T-cell (primary cell): Measurements from ENCODE around the gene KLHDC1. TPM values are rescaled to one million over a fixed set of nuclear protein-coding genes. Genes with fewer than 3 reads are reported as not detected.
A peak's percentile ranks its signal among the peaks of the same experiment; 100 is the strongest.
"Not testable (repeated sequence)": the region's sequence is repeated elsewhere in the genome, so short reads cannot be mapped to it uniquely, and the experiment has no call there.

Source experiments
- ATAC-seq, 4 experiments: fragments of 200-7000 bp in 3 of 4; fragments of 150-1000 bp in 1 of 4; cut with Tn5 transposase; replicated peaks in 1 of 4; 1 replicate in 3 of 4; 2 replicates in 1 of 4; pipeline ENCODE4 v1.10.0; 2021; ENCODE audit warnings: moderate library complexity in 3 of 4, mild to moderate bottlenecking in 2 of 4, moderate number of reproducible peaks in 1 of 4
- CTCF ChIA-PET, 2 donors: fragments of 300-600 bp; sonication (Branson Sonifier 250); formaldehyde crosslinking; loops; one replicate each; lab custom pipeline; 2022; ENCODE audit warnings: antibody characterized with exemption in 2 of 2; lab: Charles Lee
- POLR2A ChIA-PET, 2 donors: fragments of 300-600 bp; sonication (Branson Sonifier 250); formaldehyde crosslinking; loops; one replicate each; lab custom pipeline; 2022; ENCODE audit warnings: antibody characterized with exemption in 2 of 2; lab: Charles Lee
- DNase-seq, 35 experiments: peaks; one replicate each; pipeline versions ENCODE4 v3.0.0 to v3.0.0-alpha.2; 2013 to 2023
- H3K27ac ChIP-seq: one replicate; pipeline ENCODE4 v1.5.1; 2013; ENCODE audit warnings: low read length
- H3K27me3 ChIP-seq, 2 experiments: replicated peaks in 1 of 2; 1 replicate in 1 of 2; 2 replicates in 1 of 2; pipeline versions ENCODE4 v1.6.1 to v1.7.0; 2013; ENCODE audit warnings: low read length in 1 of 2, mixed read lengths in 1 of 2; ENCODE audit not compliant: control insufficient read depth in 2 of 2, insufficient read depth in 2 of 2; ENCODE audit errors: extremely low read depth in 1 of 2
- H3K36me3 ChIP-seq, 2 donors: 1 replicate in 1 of 2; 2 replicates in 1 of 2; pipeline versions ENCODE4 v1.6.1 to v1.7.0; 2013; ENCODE audit warnings: low read length in 1 of 2; ENCODE audit not compliant: control insufficient read depth in 2 of 2, insufficient read depth in 1 of 2; ENCODE audit errors: extremely low read depth in 1 of 2
- H3K4me1 ChIP-seq, 2 experiments: 1 replicate in 1 of 2; 2 replicates in 1 of 2; pipeline versions ENCODE4 v1.6.1 to v1.7.0; 2013; ENCODE audit warnings: low read length in 2 of 2, mixed read lengths in 1 of 2; ENCODE audit not compliant: insufficient read depth in 2 of 2, control insufficient read depth in 1 of 2; ENCODE audit errors: extremely low read depth in 1 of 2
- H3K4me3 ChIP-seq, 2 donors: 1 replicate in 1 of 2; 2 replicates in 1 of 2; pipeline versions ENCODE4 v1.5.1 to v1.7.0; 2013; ENCODE audit warnings: mild to moderate bottlenecking in 2 of 2, low read length in 1 of 2, moderate library complexity in 1 of 2; ENCODE audit not compliant: control insufficient read depth in 1 of 2; ENCODE audit errors: extremely low read depth in 1 of 2
- H3K9me3 ChIP-seq: 2 replicates; pipeline ENCODE4 v1.7.0; 2013
- H3K27ac Mint-ChIP-seq, 2 donors: one replicate each; pipeline ENCODE4 v1.8.0; 2020 to 2021; ENCODE audit warnings: mild to moderate bottlenecking in 2 of 2, mixed read lengths in 2 of 2
- H3K27me3 Mint-ChIP-seq, 2 donors: one replicate each; pipeline ENCODE4 v1.8.0; 2021 to 2022; ENCODE audit warnings: mixed read lengths in 2 of 2
- H3K36me3 Mint-ChIP-seq: one replicate; pipeline ENCODE4 v1.8.0; 2021; ENCODE audit warnings: mixed read lengths
- H3K4me1 Mint-ChIP-seq, 3 donors: one replicate each; pipeline ENCODE4 v1.8.0; 2020 to 2022; ENCODE audit warnings: mixed read lengths in 3 of 3, mild to moderate bottlenecking in 1 of 3
- H3K4me3 Mint-ChIP-seq, 3 donors: one replicate each; pipeline ENCODE4 v1.8.0; 2020 to 2022; ENCODE audit warnings: mild to moderate bottlenecking in 3 of 3, mixed read lengths in 3 of 3, moderate library complexity in 3 of 3
- H3K9me3 Mint-ChIP-seq, 3 donors: one replicate each; pipeline ENCODE4 v1.8.0; 2020 to 2022; ENCODE audit warnings: mixed read lengths in 3 of 3
- WGBS: methylation state at CpG from one replicate; pipeline ENCODE4 v1.1.5; 2013; ENCODE audit warnings: missing lambda C conversion rate; ENCODE audit not compliant: insufficient coverage; 5-methylcytosine and 5-hydroxymethylcytosine counted together
- total RNA-seq, 35 experiments: library from RNA in 6 of 35; stranded (reverse) in 6 of 35; fragments of 120-200 nt in 1 of 35; gene quantifications; one replicate each; pipeline versions ENCODE4 v1.2.1 to v1.2.4 and lab custom pipeline; 2013 to 2026

The KLHDC1 gene, protein sequence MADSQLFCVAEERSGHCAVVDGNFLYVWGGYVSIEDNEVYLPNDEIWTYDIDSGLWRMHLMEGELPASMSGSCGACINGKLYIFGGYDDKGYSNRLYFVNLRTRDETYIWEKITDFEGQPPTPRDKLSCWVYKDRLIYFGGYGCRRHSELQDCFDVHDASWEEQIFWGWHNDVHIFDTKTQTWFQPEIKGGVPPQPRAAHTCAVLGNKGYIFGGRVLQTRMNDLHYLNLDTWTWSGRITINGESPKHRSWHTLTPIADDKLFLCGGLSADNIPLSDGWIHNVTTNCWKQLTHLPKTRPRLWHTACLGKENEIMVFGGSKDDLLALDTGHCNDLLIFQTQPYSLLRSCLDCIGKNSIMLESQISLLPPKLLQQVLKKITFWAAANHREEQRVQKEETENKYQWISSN
- 10 to 100 TPM in 4 of 5 donors, 1 to 10 TPM in 1; 8.8 to 12.5 (median 10.2) TPM for total RNA-seq
- 11.0 TPM for total RNA-seq (2013)
- total RNA-seq (lab: John Stamatoyannopoulos, UW): 1.5 to 18.6 (median 9.7) reads per million in 29 experiments

DNA sequence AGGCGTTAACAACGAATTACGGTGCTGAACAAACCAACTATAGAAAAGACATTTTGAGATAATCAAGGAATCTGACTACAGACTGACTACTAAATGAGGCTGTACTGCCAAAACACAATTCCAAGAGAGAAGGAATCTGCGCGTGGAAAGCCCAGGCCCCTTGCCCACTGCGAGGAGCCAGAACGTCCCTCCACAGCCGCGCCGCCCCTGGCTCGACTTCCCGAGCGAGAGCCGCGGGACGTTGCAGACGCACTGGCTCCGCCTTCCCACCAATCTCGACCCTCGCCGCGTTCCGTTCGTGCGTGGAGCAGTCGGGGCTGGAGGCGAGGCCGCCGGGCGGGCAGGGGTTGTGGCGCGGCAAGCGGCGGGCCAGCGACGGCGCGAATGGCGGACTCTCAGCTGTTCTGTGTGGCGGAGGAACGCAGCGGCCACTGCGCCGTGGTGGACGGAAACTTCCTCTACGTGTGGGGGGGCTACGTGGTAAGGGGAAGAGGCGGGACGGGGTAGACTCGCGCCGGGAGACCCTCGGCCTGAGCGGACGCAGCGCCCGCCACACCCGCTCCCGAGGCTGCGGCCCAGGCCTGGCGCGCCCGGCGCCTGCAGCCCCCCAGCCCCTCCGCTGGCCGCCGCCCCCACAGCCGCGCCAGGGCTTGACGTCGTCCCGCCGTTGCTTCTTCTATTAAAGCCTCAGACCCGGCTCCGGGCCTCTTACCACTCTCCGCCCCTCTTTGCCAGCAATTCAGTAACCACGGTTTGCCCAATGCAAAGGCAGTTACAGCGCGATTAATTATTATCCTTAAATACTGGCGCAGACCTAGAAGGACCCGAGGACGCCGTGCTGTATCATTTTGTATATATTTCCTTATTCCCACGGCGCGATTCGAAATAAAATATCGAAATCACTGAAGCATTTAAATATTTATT lies at the start of gene KLHDC1:
Gene KLHDC1, plus strand, starts transcription at position 310 of the 924 bp plus-strand sequence. Its CDS starts 75 bp downstream, at position 385.
- Mint-ChIP-seq H3K36me3 (no peaks in the 10 kb centered on the region), H3K4me1 (peaks cover 33 to 42% (median 36%) of the 10 kb centered on the region in 3 donors), H3K9me3 (no peaks in the 10 kb centered on the region), H3K27ac (peak within 1 kb of the TSS; percentile 89 to 95), H3K27me3 (no peaks in the 10 kb centered on the region), H3K4me3 (peak within 1 kb of the TSS; percentile 84 to 89 (median 85))
- no peaks in the 10 kb centered on the region for H3K36me3 ChIP-seq
- peaks cover 4 to 11% of the 10 kb centered on the region in 2 experiments for H3K4me1 ChIP-seq
- peak; percentile 47 to 87 (median 74) for DNase-seq
- peak within 1 kb of the TSS; percentile 66 to 73 for H3K4me3 ChIP-seq
- H3K9me3 ChIP-seq: no peaks in the 10 kb centered on the region
- CTCF ChIA-PET: interaction anchor here (0.6 to 1.0 kb wide), 4 partner anchors 58 to 159 kb away, joined by 3 to 5 read pairs (median 4); partner anchors contain the start of genes DNAAF2 (in 1 of the 2) and NEMF (in 1 of the 2)
- H3K27me3 ChIP-seq: no peaks in the 10 kb centered on the region
- POLR2A ChIA-PET: interaction anchor here in 1 of 2 donors (0.5 to 0.6 kb wide), 5 partner anchors 15 to 876 kb away, joined by 3 to 5 read pairs (median 3); no protein-coding TSS in a partner anchor
- WGBS: under 1% methylated on average over 75 of the region's 88 CpGs
- peak within 1 kb of the TSS; percentile 74 for H3K27ac ChIP-seq
- peak; percentile 87 to 90 (median 88) for ATAC-seq

DNA sequence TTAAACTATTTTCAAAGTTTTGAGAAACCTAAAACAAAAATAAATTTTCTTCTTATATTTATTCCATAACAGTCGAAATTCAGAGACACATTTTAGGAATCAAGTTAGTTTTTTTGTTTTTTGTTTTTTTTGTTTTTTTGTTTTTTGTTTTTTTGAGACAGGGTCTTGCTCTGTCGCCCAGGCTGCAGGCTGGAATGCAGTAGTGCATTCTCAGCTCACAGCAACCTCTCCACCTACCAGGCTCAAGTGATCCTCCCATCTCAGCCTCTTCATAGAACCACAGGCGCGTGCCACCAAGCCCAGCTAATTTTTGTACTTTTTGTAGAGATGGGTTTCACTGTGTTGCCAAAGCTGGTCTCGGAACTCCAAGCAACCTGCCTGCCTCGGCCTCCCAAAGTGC lies 39.4 kb upstream of the KLHDC1 start:
- POLR2A ChIA-PET: no interaction called here
- H3K9me3 ChIP-seq: no peaks in the 10 kb centered on the region
- CTCF ChIA-PET: no interaction called here
- Mint-ChIP-seq H3K36me3 (peaks cover 3% of the 10 kb centered on the region), H3K27ac (no peak overlapping the region), H3K4me3 (no peak overlapping the region), H3K9me3 (no peaks in the 10 kb centered on the region), H3K4me1 (peaks cover 0 to 7% (median 2%) of the 10 kb centered on the region in 3 donors), H3K27me3 (no peaks in the 10 kb centered on the region)
- ATAC-seq (no peak), DNase-seq (no peak)
- no CpG with 5 or more reads among the region's 6 CpGs for WGBS
- H3K4me1 ChIP-seq: no peaks in the 10 kb centered on the region
- no peaks in the 10 kb centered on the region for H3K36me3 ChIP-seq
- H3K27ac ChIP-seq: no peak overlapping the region
- no peaks in the 10 kb centered on the region for H3K27me3 ChIP-seq
- H3K4me3 ChIP-seq: no peak overlapping the region

DNA sequence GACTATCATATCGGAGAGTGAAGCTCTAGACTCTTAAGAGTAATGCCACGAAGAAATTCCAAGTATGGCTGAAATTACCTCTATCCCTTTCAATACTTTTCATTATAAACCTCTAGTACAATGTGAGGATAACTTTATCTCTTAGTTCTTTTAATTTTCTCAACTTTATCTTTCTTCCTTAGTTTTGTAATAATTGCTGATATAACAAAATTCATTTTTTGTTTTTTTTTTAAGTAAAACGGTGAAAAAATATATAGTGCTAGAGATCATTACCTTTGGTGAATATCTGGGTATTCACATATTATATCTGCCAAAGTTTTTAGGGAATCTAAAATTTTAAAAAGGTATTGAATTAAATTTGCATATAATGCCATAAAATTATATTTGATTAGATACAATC lies 38.4 kb upstream of the KLHDC1 start:
- no peak overlapping the region for H3K27ac Mint-ChIP-seq
- H3K4me1 ChIP-seq: no peaks in the 10 kb centered on the region
- peaks cover 0 to 7% (median 2%) of the 10 kb centered on the region in 3 donors for H3K4me1 Mint-ChIP-seq
- POLR2A ChIA-PET: no interaction called here
- DNase-seq (no peak), ATAC-seq (no peak)
- no peaks in the 10 kb centered on the region for H3K36me3 ChIP-seq
- no peak overlapping the region for H3K27ac ChIP-seq
- H3K4me3 ChIP-seq: no peak overlapping the region
- no peaks in the 10 kb centered on the region for H3K9me3 ChIP-seq
- H3K27me3 Mint-ChIP-seq: no peaks in the 10 kb centered on the region
- no peaks in the 10 kb centered on the region for H3K9me3 Mint-ChIP-seq
- no peak overlapping the region for H3K4me3 Mint-ChIP-seq
- H3K27me3 ChIP-seq: no peaks in the 10 kb centered on the region
- WGBS: no CpG with 5 or more reads among the region's 3 CpGs
- peaks cover 3% of the 10 kb centered on the region for H3K36me3 Mint-ChIP-seq
- CTCF ChIA-PET: no interaction called here

DNA sequence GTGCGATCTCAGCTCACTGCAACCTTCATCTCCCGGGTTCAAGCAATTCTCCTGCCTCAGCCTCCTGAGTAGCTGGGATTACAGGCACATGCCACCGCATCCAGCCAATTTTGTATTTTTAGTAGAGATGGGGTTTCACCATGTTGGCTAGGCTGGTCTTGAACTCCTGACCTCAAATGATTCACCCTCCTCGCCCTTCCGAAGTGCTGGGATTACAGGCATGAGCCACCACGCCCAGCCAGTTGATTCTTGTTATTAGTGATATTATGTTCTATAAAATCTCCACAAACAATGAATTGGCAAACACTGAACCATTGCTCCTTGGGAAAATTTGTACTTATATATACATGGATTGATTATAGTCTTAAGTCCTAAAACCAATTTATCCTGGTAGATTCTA lies 35.4 kb upstream of the KLHDC1 start:
- H3K36me3 ChIP-seq, H3K36me3 Mint-ChIP-seq, H3K27ac Mint-ChIP-seq, H3K4me1 ChIP-seq, H3K4me1 Mint-ChIP-seq, DNase-seq, ATAC-seq, H3K9me3 Mint-ChIP-seq, POLR2A ChIA-PET, H3K4me3 Mint-ChIP-seq, H3K27me3 Mint-ChIP-seq, H3K9me3 ChIP-seq, H3K27me3 ChIP-seq, H3K27ac ChIP-seq, H3K4me3 ChIP-seq: not testable (repeated sequence)
- WGBS: no CpG with 5 or more reads among the region's 6 CpGs
- CTCF ChIA-PET: interaction anchor here in 1 of 2 donors (0.7 kb wide), 1 partner anchor 9 kb away, joined by 5 read pairs; no protein-coding TSS in a partner anchor

DNA sequence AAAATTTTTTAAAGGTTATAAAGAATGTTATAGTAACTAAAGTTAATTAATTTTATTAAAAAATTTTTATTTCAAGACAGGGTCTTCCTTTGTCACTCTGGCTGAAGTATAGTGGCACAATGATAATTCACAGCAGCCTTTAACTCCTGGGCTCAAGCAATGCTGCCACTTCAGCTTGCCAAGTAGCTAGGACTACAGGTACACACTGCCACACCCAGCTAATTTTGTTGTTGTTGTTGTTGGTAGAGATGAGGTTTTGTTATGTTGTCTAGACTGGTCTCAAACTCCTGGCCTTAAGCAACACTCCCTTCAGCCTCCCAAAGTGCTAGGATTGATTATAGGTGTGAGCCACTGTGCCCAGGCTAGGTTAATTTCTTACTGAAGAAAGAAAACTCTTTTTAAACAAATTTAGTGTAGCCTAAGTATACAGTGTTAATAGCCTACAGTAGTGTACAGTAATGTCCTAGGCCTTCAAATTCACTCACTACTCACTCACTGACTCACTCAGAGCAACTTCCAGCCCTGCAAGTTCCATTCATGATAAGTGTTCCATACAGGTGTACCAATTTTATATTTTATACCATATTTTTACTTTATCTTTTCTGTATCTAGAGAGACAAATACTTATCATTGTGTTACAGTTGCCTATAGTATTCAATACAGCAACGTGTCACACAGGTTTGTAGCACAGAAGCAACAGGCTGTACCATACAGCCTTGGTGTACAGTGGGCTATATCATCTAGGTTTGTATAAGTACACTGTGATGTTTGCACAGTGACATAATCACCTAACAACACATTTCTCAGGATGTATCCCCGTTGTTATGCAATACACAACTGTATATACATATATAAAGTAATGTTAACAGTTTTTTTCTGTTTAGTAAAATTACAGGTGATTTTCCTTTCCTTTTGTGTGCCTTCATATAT lies 33.1 kb upstream of the KLHDC1 start:
- peaks cover 0 to 2% (median 0%) of the 10 kb centered on the region in 3 donors for H3K4me1 Mint-ChIP-seq
- Histone ChIP-seq H3K27ac (no peak overlapping the region), H3K4me3 (no peak overlapping the region), H3K9me3 (no peaks in the 10 kb centered on the region), H3K36me3 (no peaks in the 10 kb centered on the region), H3K4me1 (no peaks in the 10 kb centered on the region), H3K27me3 (no peaks in the 10 kb centered on the region)
- no peak overlapping the region for H3K4me3 Mint-ChIP-seq
- H3K27me3 Mint-ChIP-seq: no peaks in the 10 kb centered on the region
- ATAC-seq: no peak
- POLR2A ChIA-PET: no interaction called here
- no CpG with 5 or more reads among the region's 2 CpGs for WGBS
- H3K36me3 Mint-ChIP-seq: no peaks in the 10 kb centered on the region
- CTCF ChIA-PET: interaction anchor here in 1 of 2 donors (0.6 kb wide), 1 partner anchor 189 kb away, joined by 3 read pairs; no protein-coding TSS in a partner anchor
- DNase-seq: no peak
- no peak overlapping the region for H3K27ac Mint-ChIP-seq
- H3K9me3 Mint-ChIP-seq: no peaks in the 10 kb centered on the region
